Ascending aorta (tissue), 2 donors: ENCODE data around the gene PEX7. TPM values are rescaled to one million over a fixed set of nuclear protein-coding genes. Genes with fewer than 3 reads are reported as not detected.
"Not testable (repeated sequence)": the region's sequence is repeated elsewhere in the genome, so short reads cannot be mapped to it uniquely, and the experiment has no call there.

ENCODE experiments used
- DNase-seq, 2 donors: peaks; one replicate each; pipeline ENCODE4 v3.0.0-alpha.2; 2019; ENCODE audit warnings: low spot score in 2 of 2
- H3K27ac ChIP-seq, 2 donors: fragments of 200-600 bp; sonication (generic); one replicate each; pipeline ENCODE4 v1.5.1; 2016 to 2017; ENCODE audit warnings: mild to moderate bottlenecking in 1 of 2
- H3K27me3 ChIP-seq: fragments of 200-600 bp; sonication (generic); one replicate; pipeline ENCODE4 v1.5.1; 2017
- H3K36me3 ChIP-seq, 2 donors: fragments of 200-600 bp; sonication (generic); one replicate each; pipeline ENCODE4 v1.5.1; 2016
- H3K4me1 ChIP-seq, 2 donors: fragments of 200-600 bp; sonication (generic); one replicate each; pipeline ENCODE4 v1.5.1; 2016 to 2017; ENCODE audit warnings: mild to moderate bottlenecking in 1 of 2
- H3K4me3 ChIP-seq, 2 donors: fragments of 200-600 bp; sonication (generic); one replicate each; pipeline ENCODE4 v1.5.1; 2016 to 2017; ENCODE audit warnings: mild to moderate bottlenecking in 1 of 2
- H3K9me3 ChIP-seq, 2 donors: fragments of 200-600 bp; sonication (generic); one replicate each; pipeline ENCODE4 v1.5.1; 2016
- CTCF ChIP-seq, 3 experiments: fragments of 200-600 bp in 2 of 3; fragments of 450-650 bp in 1 of 3; sonication (generic) in 2 of 3; IDR thresholded peaks; one replicate each; pipeline ENCODE4 v1.5.1; 2016 to 2019; ENCODE audit warnings: antibody characterized with exemption in 3 of 3, mild to moderate bottlenecking in 1 of 3, moderate library complexity in 1 of 3
- intact Hi-C: fragments of 100-400 bp; cut with DNase I; formaldehyde crosslinking; loops from one replicate; pipeline ENCODE4 v1.15.1; 2023
- total RNA-seq: library from RNA; depleted of rRNA; stranded (reverse); fragments of >200 nt; gene quantifications from one replicate; pipeline ENCODE4 v1.1.0, GENCODE V29; 2016

PEX7 gene
- total RNA-seq, 1 donor from 2014 or later, result 10.5 TPM

GRCh38 chr6:136846046-136846445 is 23.7 kb downstream of the PEX7 start:
- no peaks in the 10 kb centered on the region for H3K9me3 ChIP-seq
- no peaks in the 10 kb centered on the region for H3K27me3 ChIP-seq
- H3K27ac ChIP-seq, result no peak overlapping the region
- peak in 2 of 3 experiments; percentile 46 to 68 for TF ChIP-seq CTCF (IDR thresholded peaks at IDR 0.05)
- DNase-seq, result no peak
- H3K36me3 ChIP-seq, result no peaks in the 10 kb centered on the region
- H3K4me1 ChIP-seq, result no peaks in the 10 kb centered on the region
- H3K4me3 ChIP-seq, result no peak overlapping the region
- intact Hi-C loops, result no loop called here

GRCh38 chr6:136846477-136846876 is 24.1 kb downstream of the PEX7 start:
- H3K36me3 ChIP-seq, H3K4me1 ChIP-seq, H3K27me3 ChIP-seq, H3K9me3 ChIP-seq, DNase-seq, intact Hi-C loops, H3K27ac ChIP-seq, H3K4me3 ChIP-seq: not testable (repeated sequence)

- H3K27me3 ChIP-seq, H3K4me3 ChIP-seq, H3K9me3 ChIP-seq, H3K27ac ChIP-seq, H3K36me3 ChIP-seq, DNase-seq, intact Hi-C loops, H3K4me1 ChIP-seq: not testable (repeated sequence)
Observed at GRCh38 chr6:136849979-136850563, 27.7 kb downstream of the PEX7 start.

- intact Hi-C loops, result no loop called here
- Histone ChIP-seq H3K9me3 (no peaks in the 10 kb centered on the region), H3K27ac (no peak overlapping the region), H3K27me3 (no peaks in the 10 kb centered on the region), H3K4me3 (no peak overlapping the region), H3K4me1 (no peaks in the 10 kb centered on the region), H3K36me3 (no peaks in the 10 kb centered on the region)
- no peak for DNase-seq
- TF ChIP-seq CTCF (IDR thresholded peaks at IDR 0.05), result no peak
Observed at GRCh38 chr6:136859430-136859829, 37.0 kb downstream of the PEX7 start.

- H3K4me1 ChIP-seq, result no peaks in the 10 kb centered on the region
- no peaks in the 10 kb centered on the region for H3K9me3 ChIP-seq
- no peak for DNase-seq
- no peak overlapping the region for H3K4me3 ChIP-seq
- no peak for TF ChIP-seq CTCF (IDR thresholded peaks at IDR 0.05)
- H3K27ac ChIP-seq, result no peak overlapping the region
- H3K36me3 ChIP-seq, result no peaks in the 10 kb centered on the region
- no peaks in the 10 kb centered on the region for H3K27me3 ChIP-seq
- intact Hi-C loops, result no loop called here
Observed at GRCh38 chr6:136860043-136860442, 37.7 kb downstream of the PEX7 start.

- no peak for DNase-seq
- H3K27me3 ChIP-seq, result no peaks in the 10 kb centered on the region
- intact Hi-C loops, result no loop called here
- H3K27ac ChIP-seq, result no peak overlapping the region
- H3K4me3 ChIP-seq, result no peak overlapping the region
- no peaks in the 10 kb centered on the region for H3K4me1 ChIP-seq
- no peaks in the 10 kb centered on the region for H3K9me3 ChIP-seq
- no peaks in the 10 kb centered on the region for H3K36me3 ChIP-seq
- TF ChIP-seq CTCF (IDR thresholded peaks at IDR 0.05), result no peak
Observed at GRCh38 chr6:136862662-136863061, 40.3 kb downstream of the PEX7 start.

GRCh38 chr6:136863752-136864151 is 41.4 kb downstream of the PEX7 start:
- Histone ChIP-seq H3K27ac (no peak overlapping the region), H3K27me3 (no peaks in the 10 kb centered on the region), H3K36me3 (no peaks in the 10 kb centered on the region), H3K4me3 (no peak overlapping the region), H3K9me3 (no peaks in the 10 kb centered on the region), H3K4me1 (no peaks in the 10 kb centered on the region)
- intact Hi-C loops, result no loop called here
- no peak for TF ChIP-seq CTCF (IDR thresholded peaks at IDR 0.05)
- no peak for DNase-seq
